GM12873 (cell line): ENCODE data around the gene CLDN19.

Experiments
- CTCF ChIP-seq: IDR thresholded peaks from 2 replicates; pipeline ENCODE4 v1.5.1; 2012; ENCODE audit warnings: low read depth, mild to moderate bottlenecking, moderate library complexity, low read length, control low read depth; ENCODE audit not compliant: insufficient read depth; ENCODE audit errors: missing control alignments

The CLDN19 gene

DNA sequence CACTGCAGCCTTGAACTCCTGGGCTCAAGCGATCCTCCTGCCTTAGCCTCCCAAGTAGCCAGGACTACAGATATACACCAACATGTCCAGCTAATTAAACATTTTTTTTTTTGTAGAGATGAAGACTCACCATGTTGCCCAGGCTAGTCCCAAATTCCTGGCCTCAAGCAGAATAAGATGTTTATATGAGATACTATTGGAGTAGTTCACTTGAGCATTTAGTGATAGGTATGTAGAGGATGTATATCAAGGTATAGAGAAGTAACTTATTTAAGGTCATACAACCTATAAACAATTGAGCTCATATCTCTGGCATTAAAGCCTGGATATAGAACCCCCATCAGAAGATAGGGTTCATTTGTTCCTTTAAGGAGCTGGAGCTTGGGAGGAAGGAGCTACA, 40.1 kb upstream of the CLDN19 start:
- TF ChIP-seq CTCF = no peak

- no peak for TF ChIP-seq CTCF
These were observed 39.7 kb upstream of the CLDN19 start for GRCh38 chr1:42779725-42780124.

GRCh38 chr1:42777852-42778251, 37.8 kb upstream of the CLDN19 start:
- peak; percentile 77 for TF ChIP-seq CTCF

GRCh38 chr1:42776502-42776901, 36.5 kb upstream of the CLDN19 start:
- TF ChIP-seq CTCF = no peak

GRCh38 chr1:42774928-42775526, 35.0 kb upstream of the CLDN19 start:
- no peak for TF ChIP-seq CTCF

DNA sequence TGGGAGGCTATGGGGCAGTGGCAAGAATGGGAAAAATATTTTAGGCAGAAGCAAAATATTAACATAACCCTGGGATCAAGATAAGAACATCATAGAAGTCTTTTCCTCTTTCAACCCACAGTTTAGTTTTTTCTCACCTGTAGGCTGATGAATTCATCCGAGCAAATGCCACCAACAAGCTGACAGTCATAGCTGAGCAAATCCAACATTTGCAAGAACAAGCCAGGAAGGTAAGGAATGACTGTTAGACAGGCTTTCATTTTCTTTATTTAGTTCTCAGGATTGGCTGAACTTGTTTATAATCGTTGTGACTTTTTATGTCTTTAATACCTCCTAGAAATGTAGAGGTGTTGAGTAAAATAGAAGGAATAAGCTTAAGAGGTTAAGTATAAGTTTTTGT, 33.4 kb upstream of the CLDN19 start:
- no peak for TF ChIP-seq CTCF

DNA sequence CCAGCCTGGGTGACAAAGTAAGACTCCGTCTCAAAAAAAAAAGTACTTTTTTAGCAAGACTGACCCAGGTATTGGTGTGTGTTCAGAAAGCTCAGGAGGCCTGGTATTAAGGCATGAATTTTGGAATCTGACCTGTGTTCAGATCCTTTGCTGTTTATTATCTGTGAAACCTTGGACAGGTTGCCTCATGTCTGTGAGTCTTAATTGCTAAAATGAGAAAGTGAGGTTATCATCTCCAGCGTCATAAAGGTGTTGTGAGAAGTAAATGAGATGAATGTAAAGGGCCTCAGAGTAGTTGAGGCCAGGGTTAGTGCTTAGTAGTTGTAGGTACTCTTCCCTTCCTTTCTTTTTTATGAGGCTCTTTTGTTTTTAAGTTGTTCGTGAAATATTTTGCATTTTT, 29.8 kb upstream of the CLDN19 start:
- no peak for TF ChIP-seq CTCF
